ENCODE measurements around the gene TEX44.
"Not testable (repeated sequence)": the region's sequence is repeated elsewhere in the genome, so short reads cannot be mapped to it uniquely, and the experiment has no call there.

The TEX44 gene

GRCh38 chr2:231581328-231581727 lies 11.3 kb upstream of the TEX44 start:
- DNase-seq = no peak
- H3K4me3 Mint-ChIP-seq = no peak overlapping the region
- peaks cover 0 to 10% of the 10 kb centered on the region in 2 donors for H3K27me3 Mint-ChIP-seq
- H3K9me3 Mint-ChIP-seq = peaks cover 6 to 10% of the 10 kb centered on the region in 2 donors
- H3K4me1 Mint-ChIP-seq = peaks cover 0 to 2% of the 10 kb centered on the region in 2 donors
- H3K27ac Mint-ChIP-seq = no peak overlapping the region
- H3K36me3 Mint-ChIP-seq = peaks cover 2 to 9% of the 10 kb centered on the region in 2 donors
- no peak for ATAC-seq (replicated peaks)

GRCh38 chr2:231583982-231584381 lies 8.7 kb upstream of the TEX44 start:
- ATAC-seq (replicated peaks) = no peak
- H3K9me3 Mint-ChIP-seq = peaks cover 3 to 5% of the 10 kb centered on the region in 2 donors
- DNase-seq = no peak
- H3K27ac Mint-ChIP-seq = no peak overlapping the region
- H3K36me3 Mint-ChIP-seq = peaks cover 2 to 4% of the 10 kb centered on the region in 2 donors
- peaks cover 0 to 2% of the 10 kb centered on the region in 2 donors for H3K4me1 Mint-ChIP-seq
- peaks cover 0 to 5% of the 10 kb centered on the region in 2 donors for H3K27me3 Mint-ChIP-seq
- no peak overlapping the region for H3K4me3 Mint-ChIP-seq

- H3K4me1 Mint-ChIP-seq, DNase-seq: not testable (repeated sequence)
These were observed 4.9 kb upstream of the TEX44 start for GRCh38 chr2:231587744-231588143.

DNA sequence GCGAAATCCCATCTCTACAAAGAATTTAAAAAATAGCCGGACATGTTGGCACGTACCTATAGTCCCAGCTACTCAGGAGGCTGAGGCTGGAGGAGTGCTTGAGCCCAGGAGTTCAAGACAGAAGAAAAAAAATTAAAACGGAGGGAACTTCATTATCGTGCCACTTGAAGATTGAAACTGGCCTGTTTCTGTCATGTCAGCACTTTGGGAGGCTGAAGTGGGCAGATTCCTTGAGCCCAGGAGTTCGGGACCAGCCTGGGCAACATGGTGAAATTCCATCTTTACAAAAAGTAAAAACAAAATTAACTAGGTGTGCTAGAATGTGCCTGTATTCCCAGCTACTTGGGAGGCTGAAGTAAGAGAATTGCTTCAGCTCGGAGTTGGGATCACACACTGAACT lies 3.0 kb upstream of the TEX44 start:
- Mint-ChIP-seq H3K27me3 (no peaks in the 10 kb centered on the region), H3K4me1 (peaks cover 0 to 3% of the 10 kb centered on the region in 2 donors), H3K9me3 (no peaks in the 10 kb centered on the region), H3K36me3 (no peaks in the 10 kb centered on the region), H3K4me3 (no peak overlapping the region), H3K27ac (no peak overlapping the region)
- ATAC-seq (replicated peaks) (no peak), DNase-seq (no peak)

More at GRCh38 chr2:231587744-231588143, 4.9 kb upstream of the TEX44 start:
- ATAC-seq (replicated peaks); H3K9me3 Mint-ChIP-seq; H3K27ac Mint-ChIP-seq; H3K36me3 Mint-ChIP-seq; H3K4me3 Mint-ChIP-seq; H3K27me3 Mint-ChIP-seq: not testable (repeated sequence)

DNA sequence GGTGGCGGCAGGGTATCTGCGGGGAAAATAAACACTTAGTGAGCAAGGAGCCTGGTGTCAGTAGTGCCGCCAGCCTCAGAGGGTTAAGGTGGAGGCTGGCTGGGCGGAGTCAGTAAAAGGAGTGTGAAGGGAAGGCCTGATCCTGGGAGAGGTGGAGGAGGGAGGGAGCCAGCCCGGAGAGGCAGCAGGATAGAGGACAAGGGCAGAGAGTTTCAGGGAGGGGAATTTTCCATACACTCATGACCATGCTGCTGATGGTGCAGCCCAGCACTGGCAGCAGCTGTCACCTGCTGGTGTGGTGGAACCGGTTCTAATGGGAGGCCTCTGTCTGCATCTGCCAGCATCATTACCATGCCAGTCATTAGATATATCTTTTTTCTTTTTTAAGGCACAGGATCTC lies 2.0 kb upstream of the TEX44 start:
- Mint-ChIP-seq H3K27ac (no peak overlapping the region), H3K4me1 (peaks cover 0 to 3% of the 10 kb centered on the region in 2 donors), H3K36me3 (no peaks in the 10 kb centered on the region), H3K4me3 (no peak overlapping the region), H3K27me3 (no peaks in the 10 kb centered on the region), H3K9me3 (no peaks in the 10 kb centered on the region)
- no peak for DNase-seq
- no peak for ATAC-seq (replicated peaks)

GRCh38 chr2:231593666-231594065 lies 1.0 kb downstream of the TEX44 start:
- Mint-ChIP-seq H3K9me3 (no peaks in the 10 kb centered on the region), H3K4me1 (peaks cover 0 to 5% of the 10 kb centered on the region in 2 donors), H3K36me3 (no peaks in the 10 kb centered on the region), H3K27me3 (no peaks in the 10 kb centered on the region), H3K4me3 (no peak overlapping the region), H3K27ac (no peak overlapping the region)
- DNase-seq = no peak
- ATAC-seq (replicated peaks) = no peak

DNA sequence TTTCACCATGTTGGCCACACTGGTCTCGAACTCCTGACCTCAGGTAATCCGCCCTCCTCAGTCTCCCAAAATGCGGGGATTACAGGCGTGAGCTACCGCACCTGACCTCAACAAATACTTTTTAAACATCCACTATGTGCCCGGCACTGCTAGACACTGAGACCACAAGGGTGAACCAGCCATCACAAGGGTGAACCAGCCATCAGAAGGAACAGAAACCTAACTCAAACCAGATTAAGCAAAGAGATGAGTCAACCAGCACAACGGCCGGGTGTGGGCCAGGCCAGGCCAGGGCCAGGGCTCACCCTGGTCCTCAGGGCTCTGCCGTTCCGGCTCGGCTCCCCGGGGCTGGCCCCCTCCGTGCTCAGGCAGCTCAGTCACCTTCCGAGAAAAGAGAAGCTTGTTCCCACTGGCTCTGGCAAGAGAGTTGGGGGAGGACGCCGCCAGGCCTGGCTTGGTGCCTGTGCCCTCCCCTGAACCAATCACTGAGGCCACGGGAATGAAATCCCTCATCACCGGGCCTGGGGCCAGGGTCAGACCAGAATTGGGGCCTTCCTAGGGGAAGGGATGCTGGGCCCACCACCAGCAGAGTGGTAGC lies 4.4 kb downstream of the TEX44 start:
- Mint-ChIP-seq H3K36me3 (no peaks in the 10 kb centered on the region), H3K27me3 (no peaks in the 10 kb centered on the region), H3K4me1 (peaks cover 6 to 9% of the 10 kb centered on the region in 2 donors), H3K27ac (no peak overlapping the region), H3K9me3 (no peaks in the 10 kb centered on the region), H3K4me3 (no peak overlapping the region)
- ATAC-seq (replicated peaks) (peak; percentile 82 to 86), DNase-seq (no peak)

DNA sequence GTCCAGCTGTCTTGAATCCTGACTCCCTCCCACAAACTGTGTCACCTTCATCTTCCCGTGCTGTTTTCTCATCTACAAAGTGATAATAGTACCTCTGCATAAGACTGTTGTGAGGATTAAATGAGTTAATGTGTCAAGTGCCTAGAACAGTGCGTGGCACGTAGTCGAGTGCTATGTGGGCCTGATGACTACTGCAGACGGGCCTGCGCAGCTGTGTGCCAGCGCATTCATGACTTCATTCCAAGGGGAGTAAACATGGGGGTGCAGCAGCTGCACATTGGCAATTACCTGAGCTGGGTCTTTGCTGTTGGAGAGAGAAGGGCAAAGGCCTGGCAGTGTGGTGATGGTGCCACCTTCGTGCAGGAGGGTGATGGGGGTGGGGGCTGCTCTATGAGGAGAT lies 5.0 kb downstream of the TEX44 start:
- H3K27ac Mint-ChIP-seq = no peak overlapping the region
- H3K36me3 Mint-ChIP-seq = no peaks in the 10 kb centered on the region
- no peak overlapping the region for H3K4me3 Mint-ChIP-seq
- no peak for DNase-seq
- H3K27me3 Mint-ChIP-seq = no peaks in the 10 kb centered on the region
- ATAC-seq (replicated peaks) = no peak
- peaks cover 6 to 9% of the 10 kb centered on the region in 2 donors for H3K4me1 Mint-ChIP-seq
- no peaks in the 10 kb centered on the region for H3K9me3 Mint-ChIP-seq

DNA sequence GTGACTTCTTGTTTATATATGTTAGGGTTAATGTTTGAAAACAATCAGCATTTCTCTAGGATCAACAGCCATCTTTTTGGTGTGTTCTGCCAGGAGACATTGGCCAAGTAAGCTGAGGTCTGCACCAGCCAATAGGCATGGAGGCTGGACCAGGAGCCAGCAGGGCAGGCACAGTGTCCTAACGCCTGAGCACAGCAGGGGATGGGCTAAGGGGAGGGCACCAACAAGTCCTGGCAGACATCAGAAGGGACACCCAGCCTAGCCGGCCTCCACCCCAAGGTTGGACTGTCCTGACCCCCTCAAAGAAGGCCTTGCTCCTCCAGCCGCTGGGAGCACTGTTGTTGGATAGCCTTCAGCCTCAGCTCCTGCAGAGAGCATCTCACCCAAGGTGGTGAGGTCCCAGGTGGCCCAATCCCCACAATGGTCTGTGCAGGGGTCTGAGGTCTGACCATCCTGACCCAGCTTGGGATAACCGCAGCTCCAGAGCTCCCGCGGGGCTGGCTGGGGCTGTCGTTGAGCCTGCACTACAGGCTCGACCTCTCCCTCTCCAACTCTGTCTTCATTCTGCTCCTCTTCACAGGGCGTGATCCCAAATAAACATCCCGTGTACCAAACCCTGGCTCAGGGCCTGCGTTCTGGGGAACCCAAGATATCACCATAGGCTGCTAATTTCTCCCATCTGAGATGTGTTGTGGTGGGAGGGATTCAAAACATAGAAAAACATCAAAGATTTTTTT lies 8.1 kb downstream of the TEX44 start:
- Mint-ChIP-seq H3K36me3 (no peaks in the 10 kb centered on the region), H3K27ac (peak overlapping the region; percentile 25), H3K9me3 (no peaks in the 10 kb centered on the region), H3K4me3 (no peak overlapping the region), H3K4me1 (peaks cover 27 to 33% of the 10 kb centered on the region in 2 donors), H3K27me3 (no peaks in the 10 kb centered on the region)
- no peak for ATAC-seq (replicated peaks)
- no peak for DNase-seq

DNA sequence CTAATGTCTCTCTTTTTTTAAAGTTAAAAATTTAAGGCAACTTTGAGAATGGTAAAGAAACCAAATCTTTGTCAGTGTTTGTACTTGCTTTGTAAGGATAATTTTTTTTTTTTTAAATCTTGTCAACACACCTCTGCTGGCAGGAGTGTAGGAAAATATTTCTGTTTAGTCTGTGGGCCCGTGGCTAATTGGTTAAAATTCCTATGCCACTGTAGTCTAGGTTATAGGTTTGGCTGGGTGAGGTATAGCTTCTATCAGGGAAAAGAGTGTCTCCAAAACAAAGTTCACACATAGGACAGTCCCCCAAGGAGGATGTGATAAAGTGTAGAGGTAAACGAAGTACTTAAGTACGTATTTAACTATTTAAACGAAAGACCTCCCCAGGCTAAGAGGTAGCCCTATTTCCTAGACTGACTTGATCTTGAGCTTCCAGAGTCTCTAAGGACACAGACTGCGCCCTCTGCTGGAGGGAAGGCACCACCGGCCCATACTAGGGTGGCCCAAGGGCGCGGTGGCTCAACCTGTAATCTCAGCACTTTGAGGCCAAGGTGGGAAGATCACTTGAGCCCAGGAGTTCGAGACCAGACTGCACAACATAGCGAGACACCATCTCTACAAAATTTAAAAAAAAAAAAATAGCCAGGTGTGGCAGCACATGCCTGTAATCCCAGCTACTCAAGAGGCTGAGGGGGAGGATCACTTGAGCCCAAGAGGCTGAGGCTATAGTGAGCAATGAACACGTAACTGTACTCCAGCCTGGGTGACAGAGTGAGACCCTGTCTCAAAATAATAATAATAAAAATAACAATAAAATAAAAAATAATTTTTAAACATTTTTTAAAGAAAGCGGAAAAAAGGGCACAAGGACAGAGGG lies 8.9 kb downstream of the TEX44 start:
- peak; percentile 57 for DNase-seq
- H3K36me3 Mint-ChIP-seq = no peaks in the 10 kb centered on the region
- H3K27ac Mint-ChIP-seq = peak overlapping the region; percentile 67
- no peak overlapping the region for H3K4me3 Mint-ChIP-seq
- no peaks in the 10 kb centered on the region for H3K9me3 Mint-ChIP-seq
- H3K4me1 Mint-ChIP-seq = peaks cover 30 to 37% of the 10 kb centered on the region in 2 donors
- H3K27me3 Mint-ChIP-seq = no peaks in the 10 kb centered on the region
- ATAC-seq (replicated peaks) = peak; percentile 45 to 57

DNA sequence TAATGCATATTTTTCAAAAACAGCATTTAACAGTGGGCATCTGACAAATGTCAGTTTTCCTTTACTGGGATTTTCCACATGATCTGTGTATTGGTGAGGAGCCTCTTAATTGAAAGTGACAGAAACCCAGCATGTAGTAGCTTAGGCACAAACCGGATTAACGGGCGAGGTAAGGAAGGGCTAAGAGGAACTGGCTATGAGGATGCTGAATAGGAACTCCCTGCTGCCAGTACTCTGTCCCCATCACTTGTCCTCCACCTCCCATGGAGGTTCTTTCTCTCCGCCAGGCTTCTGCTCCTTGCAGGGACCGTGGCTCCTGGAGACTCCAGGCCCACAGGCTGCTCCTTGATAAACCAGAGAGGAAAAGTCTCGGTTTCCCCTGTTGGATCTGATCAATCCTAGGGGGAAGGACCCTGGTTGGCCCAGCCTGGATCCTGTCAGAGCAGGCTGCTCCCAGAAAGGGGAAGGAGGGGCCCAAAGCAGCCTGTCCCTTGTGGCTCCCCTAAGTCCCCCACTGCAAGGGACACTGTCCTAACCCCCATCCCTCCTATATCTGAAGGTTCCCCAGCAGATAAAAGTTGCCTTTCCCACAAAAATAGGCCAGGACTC lies 10.3 kb downstream of the TEX44 start:
- DNase-seq (no peak), ATAC-seq (replicated peaks) (no peak)
- Mint-ChIP-seq H3K4me3 (no peak overlapping the region), H3K9me3 (no peaks in the 10 kb centered on the region), H3K27ac (peak overlapping the region; percentile 96), H3K36me3 (no peaks in the 10 kb centered on the region), H3K27me3 (no peaks in the 10 kb centered on the region), H3K4me1 (peaks cover 28 to 37% of the 10 kb centered on the region in 2 donors)

DNA sequence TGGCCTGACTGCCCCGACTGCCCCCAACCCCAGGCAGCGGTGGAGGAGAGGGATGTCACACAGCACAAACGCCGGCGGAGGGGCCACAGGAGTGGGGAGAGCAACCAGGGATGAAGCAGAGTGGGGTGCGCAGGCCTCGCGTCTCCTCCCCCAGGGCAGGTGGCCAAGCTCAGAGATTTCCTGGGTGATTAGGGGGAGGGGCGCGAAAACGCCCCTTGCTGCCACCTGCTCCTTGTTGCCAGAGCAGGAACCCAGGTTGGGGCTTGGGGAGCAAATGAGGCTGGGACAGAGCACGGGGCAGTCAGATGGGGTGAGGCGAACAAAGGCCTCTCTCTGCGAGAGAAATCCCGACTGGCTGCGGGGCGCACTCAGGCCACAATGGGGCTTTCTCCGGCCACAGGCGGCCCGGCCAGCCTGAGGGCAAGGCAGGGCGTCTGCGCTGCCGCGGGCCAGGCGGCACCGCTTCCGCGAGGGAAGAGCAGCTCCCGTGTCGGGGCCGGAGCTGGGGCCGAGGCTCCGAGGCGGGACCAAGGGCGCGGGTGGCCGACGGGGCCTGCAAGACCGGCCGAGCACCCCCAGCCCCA lies 11.5 kb downstream of the TEX44 start:
- Mint-ChIP-seq H3K9me3 (no peaks in the 10 kb centered on the region), H3K36me3 (no peaks in the 10 kb centered on the region), H3K27ac (peak overlapping the region; percentile 96), H3K4me1 (peaks cover 31 to 37% of the 10 kb centered on the region in 2 donors), H3K4me3 (peak overlapping the region; percentile 78 to 81), H3K27me3 (no peaks in the 10 kb centered on the region)
- peak; percentile 45 to 49 for ATAC-seq (replicated peaks)
- peak; percentile 42 for DNase-seq

DNA sequence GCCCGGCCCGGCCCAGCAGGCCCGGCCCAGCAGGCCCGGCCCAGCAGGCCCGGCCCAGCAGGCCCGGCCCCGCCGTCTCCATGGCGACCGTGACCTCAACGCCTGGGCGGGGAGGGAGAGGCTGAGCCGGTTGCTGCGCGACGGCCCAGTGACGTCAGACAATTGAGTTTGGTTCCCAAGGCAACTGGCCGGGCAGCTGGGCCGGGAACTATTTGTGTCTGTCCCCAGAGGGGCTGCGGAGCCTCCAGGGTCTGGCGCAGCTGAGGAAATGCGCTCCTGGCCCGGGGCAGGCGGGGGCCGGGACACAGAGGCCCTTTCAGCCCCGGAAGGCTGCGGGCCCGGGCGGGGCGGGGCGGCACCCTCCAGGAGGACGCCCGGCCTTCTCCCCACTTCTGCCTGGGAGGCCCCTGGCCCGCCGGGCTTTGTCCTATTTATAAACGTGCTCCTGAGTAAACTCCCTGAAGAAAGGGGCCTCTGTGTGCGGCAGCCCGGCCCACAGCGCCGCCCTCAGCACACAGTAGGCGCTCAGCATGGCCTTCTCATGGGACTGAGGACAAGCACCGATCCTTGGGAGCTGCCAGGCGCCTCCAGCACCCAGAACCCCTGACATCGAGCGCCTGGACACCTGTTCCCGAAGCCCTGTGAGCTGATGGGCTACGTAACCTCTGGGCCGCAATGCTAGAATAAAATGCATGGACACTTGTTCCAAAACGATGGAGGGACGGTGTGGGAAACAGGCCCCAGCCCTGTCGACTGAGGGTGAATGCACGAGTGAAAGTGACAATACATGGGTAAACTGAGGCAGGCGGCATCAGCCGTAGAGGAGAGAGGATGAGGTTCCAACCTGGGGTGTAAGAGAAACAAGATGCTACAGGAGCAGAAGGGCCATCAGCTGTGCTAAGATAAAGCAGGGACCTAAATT lies 12.3 kb downstream of the TEX44 start:
- Mint-ChIP-seq H3K9me3 (no peaks in the 10 kb centered on the region), H3K27ac (peak overlapping the region; percentile 94), H3K27me3 (no peaks in the 10 kb centered on the region), H3K36me3 (no peaks in the 10 kb centered on the region), H3K4me1 (peaks cover 31 to 37% of the 10 kb centered on the region in 2 donors), H3K4me3 (peak overlapping the region; percentile 81)
- ATAC-seq (replicated peaks) (peak; percentile 86 to 90), DNase-seq (peak; percentile 97)

Measured in stimulated activated naive B cell treated with anti-CD40 and anti-IgM and Interleukin-4, amounts not matched to agents 10 μg/mL and 1 μg/mL and 100 μg/mL, for 72 hours (primary cell).